Endodermal cell (in vitro differentiated cells): Measurements from ENCODE around the gene BLVRA. TPM values are rescaled to one million over a fixed set of nuclear protein-coding genes. Genes with fewer than 3 reads are reported as not detected.
A peak's percentile ranks its signal among the peaks of the same experiment; 100 is the strongest.

Experiments used
- DNase-seq: peaks from one replicate; pipeline ENCODE4 v3.0.0-alpha.2; 2017
- H3K27ac ChIP-seq: 2 replicates; pipeline ENCODE4 v1.5.1; 2013; ENCODE audit warnings: mild to moderate bottlenecking, low read depth, low read length, moderate library complexity
- H3K27me3 ChIP-seq: 2 replicates; pipeline ENCODE4 v1.6.1; 2013; ENCODE audit warnings: mild to moderate bottlenecking, low read length, moderate library complexity; ENCODE audit not compliant: insufficient read depth, control insufficient read depth, poor library complexity, severe bottlenecking
- H3K36me3 ChIP-seq: 2 replicates; pipeline ENCODE4 v1.7.0; 2013; ENCODE audit warnings: mild to moderate bottlenecking, low read length, moderate library complexity; ENCODE audit not compliant: control insufficient read depth, insufficient read depth
- H3K4me1 ChIP-seq: one replicate; pipeline ENCODE4 v1.7.0; 2013; ENCODE audit warnings: low read length; ENCODE audit not compliant: control insufficient read depth, insufficient read depth
- H3K4me3 ChIP-seq: 2 replicates; pipeline ENCODE4 v1.5.1; 2013; ENCODE audit warnings: mild to moderate bottlenecking, low read length, moderate library complexity
- H3K9ac ChIP-seq: 2 replicates; pipeline ENCODE4 v1.6.1; 2013; ENCODE audit warnings: mild to moderate bottlenecking, low read length, moderate library complexity; ENCODE audit not compliant: poor library complexity, severe bottlenecking; ENCODE audit errors: extremely low read depth
- H3K9me3 ChIP-seq: 2 replicates; pipeline ENCODE4 v1.6.1; 2013; ENCODE audit warnings: mild to moderate bottlenecking, low read length, moderate library complexity; ENCODE audit not compliant: control insufficient read depth
- H3K27ac Mint-ChIP-seq: 2 replicates; pipeline ENCODE4 v1.8.0; 2020; ENCODE audit warnings: mixed read lengths
- H3K27me3 Mint-ChIP-seq: 2 replicates; pipeline ENCODE4 v1.8.0; 2021; ENCODE audit warnings: mild to moderate bottlenecking, mixed read lengths; ENCODE audit not compliant: insufficient read depth
- H3K36me3 Mint-ChIP-seq: 2 replicates; pipeline ENCODE4 v1.8.0; 2020; ENCODE audit warnings: low read depth, mixed read lengths
- H3K4me1 Mint-ChIP-seq: 2 replicates; pipeline ENCODE4 v1.8.0; 2020; ENCODE audit warnings: mixed read lengths
- H3K4me3 Mint-ChIP-seq: 2 replicates; pipeline ENCODE4 v1.8.0; 2020; ENCODE audit warnings: mild to moderate bottlenecking, moderate library complexity, mixed read lengths
- H3K9me3 Mint-ChIP-seq: 2 replicates; pipeline ENCODE4 v1.8.0; 2020; ENCODE audit warnings: mild to moderate bottlenecking, mixed read lengths
- WGBS, 2 experiments: methylation state at CpG; one replicate each; pipeline versions ENCODE4 v1.1.5 to v1.1.7; 2013; ENCODE audit warnings: missing lambda C conversion rate in 2 of 2, mixed read lengths in 1 of 2; ENCODE audit not compliant: insufficient coverage in 1 of 2, insufficient read length in 1 of 2; 5-methylcytosine and 5-hydroxymethylcytosine counted together
- total RNA-seq, 2 donors: library from RNA; stranded (reverse); fragmentation: NEBNext Ultra II Directional in 1 of 2; extraction: Animal tissue kit (Norgen Biotek cat#: 25700) in 1 of 2; gene quantifications; 2 replicates in 1 of 2; 3 replicates in 1 of 2; pipeline ENCODE4 v1.2.1, GENCODE V29; 2021
- TF ChIP-seq, protein P1 (sequence below): fragments of 200-600 bp; sonication (generic); conservative IDR thresholded peaks from 2 replicates; pipeline ENCODE4 v1.5.0; 2021; ENCODE audit warnings: antibody characterized with exemption, mild to moderate bottlenecking

BLVRA gene
- total RNA-seq, 2 donors from 2014 or later, result 32.0 to 41.2 TPM

GRCh38 chr7:43750016-43750887 is 8.2 kb upstream of the BLVRA start:
- Histone ChIP-seq H3K4me3 (no peak overlapping the region), H3K27me3 (no peaks in the 10 kb centered on the region), H3K9ac (no peak overlapping the region), H3K36me3 (no peaks in the 10 kb centered on the region), H3K27ac (no peak overlapping the region), H3K4me1 (no peaks in the 10 kb centered on the region), H3K9me3 (no peaks in the 10 kb centered on the region)
- Mint-ChIP-seq H3K27me3 (peaks cover 7% of the 10 kb centered on the region), H3K4me1 (peaks cover 13% of the 10 kb centered on the region), H3K4me3 (no peak overlapping the region), H3K27ac (no peak overlapping the region), H3K36me3 (no peaks in the 10 kb centered on the region), H3K9me3 (no peaks in the 10 kb centered on the region)
- 76 to 80% methylated on average over 9 to 14 of the region's 14 CpGs for WGBS, 2 experiments
- peak; percentile 75 for DNase-seq
- TF ChIP-seq, protein P1, sequence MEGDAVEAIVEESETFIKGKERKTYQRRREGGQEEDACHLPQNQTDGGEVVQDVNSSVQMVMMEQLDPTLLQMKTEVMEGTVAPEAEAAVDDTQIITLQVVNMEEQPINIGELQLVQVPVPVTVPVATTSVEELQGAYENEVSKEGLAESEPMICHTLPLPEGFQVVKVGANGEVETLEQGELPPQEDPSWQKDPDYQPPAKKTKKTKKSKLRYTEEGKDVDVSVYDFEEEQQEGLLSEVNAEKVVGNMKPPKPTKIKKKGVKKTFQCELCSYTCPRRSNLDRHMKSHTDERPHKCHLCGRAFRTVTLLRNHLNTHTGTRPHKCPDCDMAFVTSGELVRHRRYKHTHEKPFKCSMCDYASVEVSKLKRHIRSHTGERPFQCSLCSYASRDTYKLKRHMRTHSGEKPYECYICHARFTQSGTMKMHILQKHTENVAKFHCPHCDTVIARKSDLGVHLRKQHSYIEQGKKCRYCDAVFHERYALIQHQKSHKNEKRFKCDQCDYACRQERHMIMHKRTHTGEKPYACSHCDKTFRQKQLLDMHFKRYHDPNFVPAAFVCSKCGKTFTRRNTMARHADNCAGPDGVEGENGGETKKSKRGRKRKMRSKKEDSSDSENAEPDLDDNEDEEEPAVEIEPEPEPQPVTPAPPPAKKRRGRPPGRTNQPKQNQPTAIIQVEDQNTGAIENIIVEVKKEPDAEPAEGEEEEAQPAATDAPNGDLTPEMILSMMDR, result no peak

GRCh38 chr7:43752411-43752810 is 6.1 kb upstream of the BLVRA start:
- TF ChIP-seq, protein P1, result no peak
- Histone ChIP-seq H3K27ac (no peak overlapping the region), H3K4me1 (no peaks in the 10 kb centered on the region), H3K9ac (no peak overlapping the region), H3K9me3 (no peaks in the 10 kb centered on the region), H3K36me3 (no peaks in the 10 kb centered on the region), H3K4me3 (no peak overlapping the region), H3K27me3 (peaks cover 14% of the 10 kb centered on the region)
- no peak for DNase-seq
- H3K27me3 Mint-ChIP-seq, result peaks cover 21% of the 10 kb centered on the region
- no peak overlapping the region for H3K27ac Mint-ChIP-seq
- H3K9me3 Mint-ChIP-seq, result no peaks in the 10 kb centered on the region
- H3K4me1 Mint-ChIP-seq, result peaks cover 13% of the 10 kb centered on the region
- no peaks in the 10 kb centered on the region for H3K36me3 Mint-ChIP-seq
- no peak overlapping the region for H3K4me3 Mint-ChIP-seq
- WGBS, 2 experiments, result 83 to 100% methylated on average over 2 to 3 of the region's 3 CpGs

DNA sequence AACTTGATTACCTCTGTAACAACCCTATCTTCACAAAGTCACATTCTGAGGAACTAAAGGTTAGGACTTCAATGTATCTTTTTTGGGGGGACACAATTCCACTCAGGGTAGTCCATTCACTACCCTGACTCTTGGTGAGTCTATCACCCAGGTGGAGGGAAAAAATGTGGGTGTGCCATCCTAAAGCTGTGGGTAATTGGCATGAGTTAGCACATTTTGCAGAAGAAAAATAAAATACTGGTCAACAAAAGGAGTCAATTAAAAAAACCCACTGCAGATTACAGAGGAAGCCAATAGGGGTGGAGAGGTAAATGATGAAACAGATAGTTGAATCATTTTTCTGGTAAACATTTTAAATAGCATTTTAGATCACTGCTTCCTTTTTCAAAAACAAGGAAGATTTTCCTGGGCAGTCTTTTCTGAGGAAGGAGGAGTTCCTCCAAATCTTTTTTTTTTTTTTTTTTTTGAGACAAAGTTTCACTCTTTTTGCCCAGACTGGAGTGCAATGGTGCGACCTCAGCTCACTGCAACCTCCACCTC is 5.1 kb upstream of the BLVRA start:
- Mint-ChIP-seq H3K27me3 (peaks cover 27% of the 10 kb centered on the region), H3K36me3 (no peaks in the 10 kb centered on the region), H3K9me3 (no peaks in the 10 kb centered on the region), H3K4me3 (no peak overlapping the region), H3K4me1 (peaks cover 20% of the 10 kb centered on the region), H3K27ac (no peak overlapping the region)
- no peak overlapping the region for H3K9ac ChIP-seq
- no peak overlapping the region for H3K4me3 ChIP-seq
- H3K9me3 ChIP-seq, result no peaks in the 10 kb centered on the region
- TF ChIP-seq, protein P1, result no peak
- H3K36me3 ChIP-seq, result no peaks in the 10 kb centered on the region
- no peak for DNase-seq
- H3K4me1 ChIP-seq, result no peaks in the 10 kb centered on the region
- H3K27me3 ChIP-seq, result peaks cover 23% of the 10 kb centered on the region
- 97 to 100% methylated on average over 1 of the region's 1 CpG for WGBS, 2 experiments
- no peak overlapping the region for H3K27ac ChIP-seq
